RWPE1 (cell line): ENCODE results near the gene COL7A1.

ENCODE experiments used
- CTCF ChIA-PET: fragments of 350-600 bp; sonication (Branson Sonifier 250); formaldehyde crosslinking; extraction: SDS; loops from one replicate; lab custom pipeline; 2021; lab: Yijun Ruan, JAX
- POLR2A ChIA-PET: fragments of 400-600 bp; formaldehyde crosslinking; extraction: SDS; loops from one replicate; lab custom pipeline; 2020; ENCODE audit warnings: antibody characterized with exemption; ENCODE audit not compliant: low non-redundant PET; lab: Yijun Ruan, JAX
- DNase-seq: peaks from one replicate; pipeline ENCODE4 v3.0.0; 2012; ENCODE audit warnings: low spot score
- H3K27ac ChIP-seq: fragments of 450-650 bp; 2 replicates; pipeline ENCODE4 v1.5.1; 2017
- TF ChIP-seq, protein P1 (sequence below): fragments of 450-650 bp; conservative IDR thresholded peaks from 2 replicates; pipeline ENCODE4 v1.5.1; 2017; ENCODE audit warnings: low read depth, mild to moderate bottlenecking

COL7A1 gene

DNA sequence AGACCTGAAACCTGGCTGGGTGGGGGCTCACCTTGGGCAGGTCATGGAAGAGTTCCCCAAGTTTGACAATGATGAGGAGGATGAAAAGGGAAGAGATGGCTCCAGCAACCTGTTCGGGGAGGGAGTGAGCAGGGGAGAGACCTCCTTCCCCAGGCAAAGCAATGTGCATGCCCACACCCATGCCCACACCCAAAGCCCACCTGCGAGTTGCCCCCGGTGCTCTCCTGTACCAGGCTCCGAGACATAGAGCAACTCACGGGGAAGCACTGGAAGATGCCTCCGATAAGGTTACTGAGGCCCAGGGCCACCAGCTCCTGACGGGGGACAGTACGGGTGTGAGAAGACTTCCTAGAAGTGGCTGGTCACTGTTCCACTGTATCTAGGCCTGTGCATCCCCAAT is 35.3 kb upstream of the COL7A1 start:
- ChIA-PET CTCF (no interaction called here), POLR2A (no interaction called here)
- H3K27ac ChIP-seq = peak overlapping the region; percentile 89
- TF ChIP-seq, protein P1, sequence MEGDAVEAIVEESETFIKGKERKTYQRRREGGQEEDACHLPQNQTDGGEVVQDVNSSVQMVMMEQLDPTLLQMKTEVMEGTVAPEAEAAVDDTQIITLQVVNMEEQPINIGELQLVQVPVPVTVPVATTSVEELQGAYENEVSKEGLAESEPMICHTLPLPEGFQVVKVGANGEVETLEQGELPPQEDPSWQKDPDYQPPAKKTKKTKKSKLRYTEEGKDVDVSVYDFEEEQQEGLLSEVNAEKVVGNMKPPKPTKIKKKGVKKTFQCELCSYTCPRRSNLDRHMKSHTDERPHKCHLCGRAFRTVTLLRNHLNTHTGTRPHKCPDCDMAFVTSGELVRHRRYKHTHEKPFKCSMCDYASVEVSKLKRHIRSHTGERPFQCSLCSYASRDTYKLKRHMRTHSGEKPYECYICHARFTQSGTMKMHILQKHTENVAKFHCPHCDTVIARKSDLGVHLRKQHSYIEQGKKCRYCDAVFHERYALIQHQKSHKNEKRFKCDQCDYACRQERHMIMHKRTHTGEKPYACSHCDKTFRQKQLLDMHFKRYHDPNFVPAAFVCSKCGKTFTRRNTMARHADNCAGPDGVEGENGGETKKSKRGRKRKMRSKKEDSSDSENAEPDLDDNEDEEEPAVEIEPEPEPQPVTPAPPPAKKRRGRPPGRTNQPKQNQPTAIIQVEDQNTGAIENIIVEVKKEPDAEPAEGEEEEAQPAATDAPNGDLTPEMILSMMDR = no peak
- DNase-seq = no peak

- CTCF ChIA-PET = no interaction called here
- no peak for DNase-seq
Observed at GRCh38 chr3:48629894-48630293, 34.8 kb upstream of the COL7A1 start.

GRCh38 chr3:48628277-48629017 is 33.3 kb upstream of the COL7A1 start:
- ChIA-PET CTCF (no interaction called here), POLR2A (no interaction called here)
- TF ChIP-seq, protein P1 = no peak
- H3K27ac ChIP-seq = peak overlapping the region; percentile 89
- DNase-seq = no peak

More at GRCh38 chr3:48629894-48630293, 34.8 kb upstream of the COL7A1 start:
- TF ChIP-seq, protein P1 = no peak
- peak overlapping the region; percentile 89 for H3K27ac ChIP-seq
- POLR2A ChIA-PET = no interaction called here

- H3K27ac ChIP-seq = peak overlapping the region; percentile 89
- no peak for DNase-seq
- TF ChIP-seq, protein P1 = no peak
- CTCF ChIA-PET = interaction anchor here (2.6 kb wide), 1 partner anchor 9 kb away, joined by 12 read pairs; the partner anchor contains the start of gene SLC26A6
- POLR2A ChIA-PET = no interaction called here
Observed at GRCh38 chr3:48625600-48625999, 30.5 kb upstream of the COL7A1 start.

DNA sequence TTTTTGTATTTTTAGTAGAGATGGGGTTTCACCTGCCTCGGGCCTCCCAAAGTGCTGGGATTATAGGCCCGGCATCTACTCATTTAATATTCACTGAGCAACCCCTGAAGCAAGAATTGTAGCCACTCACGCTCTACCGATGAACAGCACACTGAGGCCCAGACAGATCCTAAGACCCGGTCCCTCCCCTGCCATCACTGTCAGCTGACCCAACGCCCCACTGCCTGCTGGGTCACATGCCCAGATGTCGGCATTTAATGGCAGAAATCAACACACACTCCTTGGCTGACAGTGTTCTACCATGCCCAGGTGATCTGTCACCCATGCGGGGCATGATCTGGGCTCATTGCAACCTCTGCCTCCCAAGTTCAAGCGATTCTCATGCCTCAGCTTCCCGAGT is 29.6 kb upstream of the COL7A1 start:
- POLR2A ChIA-PET = no interaction called here
- CTCF ChIA-PET = interaction anchor here (0.6 to 2.6 kb wide), 3 partner anchors 10 to 37 kb away, joined by 3 to 12 read pairs (median 3); partner anchors contain the start of gene SLC26A6

DNA sequence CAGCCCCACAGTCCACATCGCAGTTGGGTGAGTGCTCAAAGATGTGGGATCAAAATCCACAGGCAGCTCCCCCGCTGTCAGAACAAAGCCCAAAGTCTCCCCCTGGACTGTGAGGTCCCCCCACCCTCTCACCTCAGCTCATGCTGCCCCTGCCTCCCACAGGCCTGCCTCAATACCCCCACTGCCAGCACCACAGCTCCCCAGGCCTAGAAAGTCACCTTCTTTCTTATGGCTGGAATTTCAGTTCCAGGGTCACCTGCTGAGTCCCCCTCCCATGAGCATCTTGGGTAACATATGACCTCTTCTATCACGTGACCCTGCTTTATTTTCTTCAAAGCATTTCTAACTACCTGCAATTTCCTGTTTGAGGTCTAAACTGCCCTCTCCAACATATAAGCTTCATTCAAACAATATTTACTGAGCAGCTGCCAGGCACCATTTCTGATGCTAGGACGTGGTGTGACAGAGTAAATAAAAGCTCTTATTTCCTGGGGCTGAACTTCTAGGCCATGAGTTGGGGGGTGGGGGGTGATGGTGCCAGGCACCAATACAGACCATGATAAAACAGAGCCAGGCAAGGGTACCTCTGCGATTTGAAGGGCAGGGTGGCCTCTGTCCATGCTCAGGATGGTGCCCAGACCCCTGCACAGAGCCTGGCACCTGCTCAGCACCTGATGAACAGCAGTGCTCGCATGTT is 28.9 kb upstream of the COL7A1 start:
- TF ChIP-seq, protein P1 = no peak
- CTCF ChIA-PET = interaction anchor here (0.6 to 2.6 kb wide), 4 partner anchors 11 to 38 kb away, joined by 3 to 12 read pairs (median 4); partner anchors contain the start of gene SLC26A6
- POLR2A ChIA-PET = interaction anchor here (0.6 to 0.7 kb wide), 2 partner anchors 8 to 57 kb away, joined by 3 to 6 read pairs; no protein-coding TSS in a partner anchor
- H3K27ac ChIP-seq = peak overlapping the region; percentile 89
- DNase-seq = no peak

More for the DNA sequence above, 29.6 kb upstream of the COL7A1 start:
- TF ChIP-seq, protein P1 = no peak
- H3K27ac ChIP-seq = peak overlapping the region; percentile 89
- DNase-seq = no peak
